GM21737 (cell line): ENCODE data around the gene FOXF2.

Experiments used
- ATAC-seq: cut with Tn5 transposase; IDR thresholded peaks from one replicate; pipeline ENCODE4 v1.9.1; 2021; ENCODE audit warnings: mild to moderate bottlenecking, moderate library complexity; ENCODE audit not compliant: unreplicated experiment

Gene FOXF2

DNA sequence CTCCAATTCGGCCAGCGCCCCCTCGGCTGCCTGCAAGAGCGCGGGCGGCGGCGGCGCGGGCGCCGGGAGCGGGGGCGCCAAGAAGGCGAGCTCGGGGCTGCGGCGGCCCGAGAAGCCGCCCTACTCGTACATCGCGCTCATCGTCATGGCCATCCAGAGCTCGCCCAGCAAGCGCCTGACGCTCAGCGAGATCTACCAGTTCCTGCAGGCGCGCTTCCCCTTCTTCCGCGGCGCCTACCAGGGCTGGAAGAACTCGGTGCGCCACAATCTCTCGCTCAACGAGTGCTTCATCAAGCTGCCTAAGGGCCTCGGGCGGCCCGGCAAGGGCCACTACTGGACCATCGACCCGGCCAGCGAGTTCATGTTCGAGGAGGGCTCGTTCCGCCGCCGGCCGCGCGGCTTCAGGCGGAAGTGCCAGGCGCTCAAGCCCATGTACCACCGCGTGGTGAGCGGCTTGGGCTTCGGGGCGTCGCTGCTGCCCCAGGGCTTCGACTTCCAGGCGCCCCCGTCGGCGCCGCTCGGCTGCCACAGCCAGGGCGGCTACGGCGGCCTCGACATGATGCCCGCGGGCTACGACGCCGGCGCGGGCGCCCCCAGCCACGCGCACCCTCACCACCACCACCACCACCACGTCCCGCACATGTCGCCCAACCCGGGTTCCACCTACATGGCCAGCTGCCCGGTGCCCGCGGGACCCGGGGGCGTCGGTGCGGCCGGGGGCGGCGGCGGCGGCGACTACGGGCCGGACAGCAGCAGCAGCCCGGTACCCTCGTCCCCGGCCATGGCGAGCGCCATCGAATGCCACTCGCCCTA is 963 bp downstream of the FOXF2 start:
- ATAC-seq, result no peak

DNA sequence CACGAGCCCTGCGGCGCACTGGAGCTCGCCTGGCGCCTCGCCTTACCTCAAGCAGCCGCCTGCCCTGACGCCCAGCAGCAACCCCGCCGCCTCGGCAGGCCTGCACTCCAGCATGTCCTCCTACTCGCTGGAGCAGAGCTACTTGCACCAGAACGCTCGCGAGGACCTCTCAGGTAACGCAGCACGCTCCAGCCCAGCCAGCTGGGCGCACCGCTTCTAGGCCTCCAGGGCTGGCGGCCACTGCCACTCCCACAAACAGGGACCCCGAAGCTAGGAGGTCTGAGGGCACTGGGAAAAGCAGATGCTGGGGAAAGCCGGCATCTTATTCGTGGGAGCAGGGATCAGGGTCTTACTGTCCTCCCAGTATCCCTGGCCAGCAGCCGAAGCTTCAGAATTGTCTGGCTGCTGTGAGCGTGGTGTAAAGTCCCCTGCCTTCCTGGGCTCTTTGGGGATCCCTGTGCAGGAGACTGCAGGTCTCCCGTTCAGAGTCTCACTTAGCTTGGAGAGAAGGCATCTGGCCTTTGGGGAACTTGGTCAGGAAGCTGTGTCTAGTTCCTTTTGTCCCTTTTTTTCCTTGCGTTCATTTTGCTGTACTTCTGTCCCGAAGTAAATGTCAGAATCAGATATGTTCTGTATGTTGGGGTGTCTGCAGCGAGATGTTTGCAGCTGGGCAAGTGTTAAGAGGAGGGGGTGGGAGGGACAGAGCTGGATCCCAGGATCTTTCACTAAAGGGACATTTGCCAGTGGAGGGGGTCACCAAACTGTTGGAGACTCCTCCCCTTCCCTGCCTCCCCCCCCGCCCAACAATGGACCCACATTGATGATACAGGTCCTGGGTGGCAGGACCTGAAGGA is 1.8 kb downstream of the FOXF2 start:
- no peak for ATAC-seq

- no peak for ATAC-seq
Measured at GRCh38 chr6:1391800-1392309, 2.5 kb downstream of the FOXF2 start.

GRCh38 chr6:1392813-1393640 is 3.7 kb downstream of the FOXF2 start:
- ATAC-seq, result no peak

DNA sequence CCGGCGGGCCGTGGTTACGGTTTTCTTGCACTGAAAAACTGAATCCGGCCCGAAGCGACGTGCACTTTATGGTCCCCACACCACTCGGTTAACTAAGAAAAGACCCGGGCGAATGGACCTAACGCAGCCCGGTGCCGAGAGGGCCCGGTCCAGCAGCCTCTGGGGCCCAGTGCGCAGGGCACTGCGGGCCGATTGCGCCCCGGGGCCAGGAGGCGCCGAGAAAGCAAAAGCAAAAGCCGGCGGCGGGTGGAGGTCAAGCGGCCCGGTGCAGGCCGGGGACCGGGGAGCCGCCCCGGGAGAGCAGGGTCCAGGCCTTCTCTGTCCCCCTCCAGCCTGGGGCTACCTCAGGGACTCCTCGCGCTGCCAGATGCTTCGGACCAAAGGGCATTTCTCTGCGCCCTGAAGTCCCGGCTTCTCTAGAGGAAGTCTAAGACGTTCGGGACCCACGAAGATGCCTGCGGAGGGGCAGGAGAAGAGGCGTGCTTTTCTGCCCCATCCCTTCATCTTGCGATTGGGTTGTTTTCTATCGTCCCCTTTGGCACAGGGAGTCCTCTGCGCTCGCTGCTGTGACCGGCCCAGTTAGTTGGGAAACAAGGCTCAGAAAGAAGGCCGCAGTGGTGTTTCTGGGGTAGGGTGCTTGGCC is 4.4 kb downstream of the FOXF2 start:
- no peak for ATAC-seq

DNA sequence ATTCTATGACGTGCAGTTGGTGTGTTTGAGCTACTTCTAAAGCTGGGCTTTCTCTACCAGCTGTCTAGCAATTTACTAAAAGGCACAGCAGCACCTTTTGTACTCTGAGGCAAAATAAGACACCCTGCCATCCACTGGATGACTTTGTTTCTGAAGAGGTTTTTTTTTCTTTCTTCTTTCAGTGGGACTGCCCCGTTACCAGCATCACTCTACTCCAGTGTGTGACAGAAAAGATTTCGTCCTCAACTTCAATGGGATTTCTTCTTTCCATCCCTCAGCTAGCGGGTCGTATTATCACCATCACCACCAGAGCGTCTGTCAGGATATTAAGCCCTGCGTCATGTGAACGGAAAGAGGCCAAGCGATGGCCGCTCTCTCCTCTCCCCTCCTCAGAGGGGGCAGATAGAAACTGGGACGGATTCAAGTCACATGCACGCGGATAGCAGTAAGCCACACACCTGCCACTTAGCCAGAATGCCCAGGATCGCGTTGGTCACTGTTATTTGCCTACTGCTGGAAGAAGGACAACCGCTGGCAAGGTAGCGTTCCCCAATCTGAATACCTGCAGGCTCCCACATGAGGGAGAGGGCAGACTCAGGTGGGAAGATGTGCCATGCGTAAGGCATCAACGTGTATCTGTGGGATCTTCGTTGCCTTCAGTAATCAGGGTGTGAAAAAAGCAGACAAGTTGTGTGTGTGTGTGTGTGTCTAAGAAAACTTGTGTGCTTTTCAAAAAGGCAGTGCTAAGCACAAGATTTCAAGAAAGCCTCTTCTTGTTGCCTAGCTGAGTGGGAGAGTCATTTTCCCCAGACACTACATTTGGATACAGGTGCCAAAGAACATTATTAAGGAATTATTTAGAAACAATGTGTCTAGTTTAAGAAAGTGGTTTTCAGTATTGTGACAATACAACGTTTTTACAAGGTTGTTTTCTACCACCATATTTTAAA is 5.4 kb downstream of the FOXF2 start:
- no peak for ATAC-seq

DNA sequence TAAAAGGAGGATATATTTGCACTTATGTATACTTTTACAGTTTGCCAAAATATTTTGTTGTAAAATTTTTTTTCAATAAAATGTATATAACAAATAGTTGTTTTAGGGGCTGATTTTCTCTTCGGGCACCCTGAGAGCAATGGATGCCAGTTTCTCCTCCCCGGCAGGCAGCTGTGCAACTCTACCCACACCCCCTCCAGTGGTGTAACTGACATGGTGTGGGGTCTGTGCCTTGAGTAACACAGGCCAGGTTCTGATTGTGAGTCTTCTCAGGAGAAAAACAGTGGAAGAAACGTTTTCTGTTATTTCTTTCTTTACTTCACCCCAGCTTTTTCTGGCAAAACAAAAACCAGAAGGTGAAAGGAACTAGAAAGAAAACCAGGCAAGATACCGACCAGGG is 6.1 kb downstream of the FOXF2 start:
- no peak for ATAC-seq

GRCh38 chr6:1395941-1396908 is 6.8 kb downstream of the FOXF2 start:
- no peak for ATAC-seq

DNA sequence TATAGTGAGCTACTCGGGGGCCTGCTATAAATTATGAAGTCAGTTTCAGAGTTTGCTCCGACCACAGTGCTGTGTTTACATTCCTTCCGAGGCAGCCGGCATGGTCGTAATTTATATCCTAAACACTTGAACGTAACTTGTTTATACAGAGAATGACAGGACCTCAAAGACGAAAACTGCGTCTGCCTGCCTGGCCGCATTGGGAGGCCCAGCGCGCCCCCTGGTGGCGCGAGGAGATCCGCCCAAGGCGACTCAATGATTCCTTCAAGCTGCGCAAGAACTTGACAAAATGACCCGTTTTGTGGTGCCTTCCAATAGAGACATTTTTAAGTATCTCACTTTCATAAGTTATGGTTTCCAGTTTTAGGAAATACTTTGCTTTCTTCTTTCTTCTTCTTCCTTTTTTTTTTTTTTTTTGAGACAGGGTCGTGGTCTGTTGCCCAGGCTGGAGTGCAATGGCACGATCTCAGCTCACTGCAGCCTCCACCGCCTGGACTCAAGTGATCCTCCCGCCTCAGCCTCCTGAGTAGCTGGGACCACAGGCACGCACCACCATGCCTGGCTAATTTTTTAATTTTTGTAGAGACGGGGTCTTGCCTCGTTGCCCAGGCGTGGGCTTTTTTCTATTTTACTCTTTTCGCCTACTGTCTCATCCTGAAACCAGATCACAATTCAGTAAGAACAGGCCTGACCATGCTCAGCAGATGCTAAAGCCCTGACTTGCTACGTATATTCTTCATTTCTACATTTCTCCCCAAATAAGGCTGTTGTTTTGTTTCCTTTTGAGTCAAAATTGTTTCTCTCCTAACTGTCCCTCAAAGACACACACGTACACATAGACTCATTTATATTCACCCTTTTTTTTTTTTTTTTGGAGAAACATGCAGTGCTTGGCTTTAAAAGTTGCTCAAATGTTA is 7.8 kb downstream of the FOXF2 start:
- ATAC-seq, result no peak

DNA sequence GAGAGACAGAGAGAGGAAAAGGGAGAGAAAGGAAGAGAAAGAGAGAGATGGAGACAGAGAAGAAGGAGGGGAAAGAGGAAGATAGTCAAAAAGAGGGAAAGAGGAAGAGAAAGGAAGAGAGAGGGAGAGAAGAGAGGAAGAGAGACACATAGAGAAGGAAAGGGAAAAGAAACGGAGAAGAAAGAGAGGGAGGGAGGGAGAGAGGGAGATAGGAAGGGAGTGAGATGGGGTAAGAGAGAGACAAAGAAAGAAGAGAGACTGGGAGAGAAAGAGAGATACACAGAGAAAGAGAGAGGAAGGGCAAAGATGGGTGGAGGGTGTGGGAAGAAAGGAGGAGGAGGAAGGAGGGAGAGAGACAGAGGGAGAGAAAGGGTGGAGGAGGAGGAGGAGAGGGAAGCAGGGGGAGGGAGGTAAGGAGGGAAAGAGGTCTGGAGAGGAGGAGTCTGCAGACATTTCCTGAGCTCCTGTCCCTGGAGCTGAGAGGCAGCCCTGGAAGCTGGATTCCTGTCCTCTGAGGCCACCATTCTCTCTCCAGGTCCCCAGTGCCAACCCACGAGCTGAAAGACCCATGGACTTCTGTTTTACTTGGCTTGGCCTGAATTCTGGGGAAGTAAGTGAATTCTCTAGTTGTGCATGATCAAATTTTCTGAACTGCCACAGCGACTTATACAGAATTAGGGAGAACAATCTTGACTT is 9.9 kb downstream of the FOXF2 start:
- no peak for ATAC-seq

DNA sequence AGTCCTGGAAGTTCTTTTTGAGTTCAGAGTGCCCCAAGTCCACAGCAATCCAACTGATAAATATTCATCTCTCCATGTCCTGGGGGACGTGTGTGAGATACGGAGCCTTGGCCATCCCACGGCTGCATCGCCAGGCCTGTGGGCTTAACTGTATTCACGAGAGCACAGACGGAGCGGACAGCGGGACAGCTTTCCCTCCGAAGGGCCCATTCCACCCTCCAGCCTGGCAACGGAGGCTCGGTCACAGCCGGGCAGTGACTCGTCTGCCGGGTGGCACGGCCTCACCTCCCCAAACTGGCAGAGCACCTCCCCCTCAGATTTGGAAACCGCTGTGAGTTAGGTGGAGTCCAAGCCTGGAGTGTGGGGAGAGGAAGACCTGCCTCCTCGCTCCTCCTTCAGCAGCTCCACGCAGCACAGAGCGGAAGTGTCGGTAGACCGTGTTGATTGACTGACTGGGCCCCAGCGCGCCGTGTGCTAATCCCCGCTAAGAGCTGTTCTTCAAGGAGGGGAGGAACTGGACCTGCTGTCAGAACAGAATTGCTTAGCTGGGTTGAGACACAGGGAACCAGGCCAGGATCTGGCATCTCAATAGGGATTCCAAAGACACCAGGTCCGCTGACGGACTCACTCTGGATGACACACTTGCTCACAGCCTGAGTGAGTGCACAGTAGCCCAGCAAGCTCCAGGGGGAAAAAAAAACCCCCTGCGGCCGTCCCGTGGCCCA is 10.9 kb downstream of the FOXF2 start:
- no peak for ATAC-seq

GRCh38 chr6:1402369-1402768 is 13.0 kb downstream of the FOXF2 start:
- ATAC-seq, result no peak

DNA sequence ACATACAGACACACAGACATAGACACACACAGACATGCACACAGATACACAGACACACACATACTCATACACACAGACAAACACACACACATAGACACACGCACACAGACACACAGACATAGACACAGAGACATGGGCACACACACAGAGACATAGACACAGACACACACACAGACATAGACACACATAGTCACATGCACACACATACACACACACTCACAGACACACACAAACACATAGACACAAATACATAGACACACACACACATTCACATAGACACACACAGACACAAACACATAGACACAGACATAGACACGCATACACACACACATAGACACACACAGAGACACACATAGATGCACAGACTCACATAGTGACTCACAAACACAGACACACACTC is 13.5 kb downstream of the FOXF2 start:
- ATAC-seq, result no peak

DNA sequence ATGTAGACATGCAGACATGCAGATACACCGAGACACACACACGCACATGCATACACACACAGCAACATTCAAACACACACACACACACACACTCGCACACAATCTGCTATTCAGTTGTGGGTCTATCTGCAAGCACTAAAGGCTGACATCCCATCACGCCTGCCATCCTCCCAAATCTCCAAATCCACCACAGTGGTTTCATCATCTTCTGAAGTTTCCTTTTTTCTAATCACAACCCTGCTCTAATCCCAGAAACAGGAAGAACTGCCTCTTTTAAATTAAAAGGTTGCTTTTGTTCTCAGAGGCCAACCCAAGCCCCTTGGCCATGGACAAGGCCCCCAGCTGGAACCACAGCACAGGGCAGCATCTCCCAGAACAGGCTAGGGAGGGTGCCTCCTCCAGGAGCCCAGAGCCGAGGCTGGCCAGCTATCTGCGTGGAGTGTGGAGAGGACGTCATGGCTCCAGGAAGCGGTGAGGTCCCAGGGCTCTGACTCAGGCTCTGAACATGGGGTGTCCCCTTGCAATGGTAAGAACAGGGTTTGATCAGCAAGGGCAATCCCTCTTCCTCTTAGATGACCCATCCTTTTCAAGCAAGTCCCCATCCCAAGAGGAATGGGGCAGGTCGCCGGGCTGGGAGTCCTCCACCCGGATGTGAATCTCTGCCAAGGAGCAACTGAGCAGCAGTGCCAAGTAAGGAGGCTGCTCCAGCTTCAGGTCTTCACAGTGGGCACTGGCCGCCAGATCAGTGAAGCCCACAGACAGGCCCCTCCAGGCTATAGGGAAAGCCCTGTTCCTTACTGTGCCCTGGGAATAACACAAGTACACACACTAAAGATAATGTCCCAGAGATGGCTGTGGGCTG is 14.7 kb downstream of the FOXF2 start:
- ATAC-seq, result no peak

GRCh38 chr6:1404713-1405098 is 15.3 kb downstream of the FOXF2 start:
- ATAC-seq, result no peak
